ENCODE results near the gene PRRC2A.

DNA sequence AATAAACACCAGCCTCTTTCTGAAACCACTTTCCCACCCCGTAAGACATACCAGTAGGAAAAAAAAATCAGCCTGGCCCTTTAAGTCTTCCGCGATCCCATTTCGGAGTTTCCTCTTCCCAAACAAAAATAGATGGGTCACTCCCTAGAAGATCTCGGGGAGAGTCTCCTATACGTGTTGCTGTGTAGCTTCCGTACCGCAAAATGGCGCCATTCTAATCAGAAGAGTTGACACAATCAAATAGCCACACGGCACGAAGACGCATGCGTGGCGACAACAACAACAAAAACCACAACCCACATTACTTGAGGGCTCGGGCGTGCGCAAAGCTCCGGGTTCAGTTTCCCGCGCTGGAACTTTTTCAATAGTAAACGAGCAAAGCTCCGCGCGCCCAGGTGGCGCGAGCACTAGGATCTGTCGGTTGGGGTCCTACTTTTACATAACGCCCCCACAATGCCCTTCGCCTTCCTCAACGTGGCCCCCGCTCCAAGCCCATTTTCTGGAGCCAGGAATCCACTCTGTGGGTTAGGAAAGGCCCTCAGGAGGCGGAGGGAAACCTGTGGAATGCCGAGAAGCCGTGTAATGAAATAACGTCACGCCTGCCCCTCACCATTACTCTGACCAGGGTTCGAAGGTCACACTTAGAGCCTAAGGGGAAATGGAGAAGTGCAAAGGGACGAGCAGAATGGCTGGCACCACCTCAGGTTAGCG is 44.4 kb downstream of the PRRC2A start, which contains the start of gene GPANK1:
- TF ChIP-seq, protein P1, sequence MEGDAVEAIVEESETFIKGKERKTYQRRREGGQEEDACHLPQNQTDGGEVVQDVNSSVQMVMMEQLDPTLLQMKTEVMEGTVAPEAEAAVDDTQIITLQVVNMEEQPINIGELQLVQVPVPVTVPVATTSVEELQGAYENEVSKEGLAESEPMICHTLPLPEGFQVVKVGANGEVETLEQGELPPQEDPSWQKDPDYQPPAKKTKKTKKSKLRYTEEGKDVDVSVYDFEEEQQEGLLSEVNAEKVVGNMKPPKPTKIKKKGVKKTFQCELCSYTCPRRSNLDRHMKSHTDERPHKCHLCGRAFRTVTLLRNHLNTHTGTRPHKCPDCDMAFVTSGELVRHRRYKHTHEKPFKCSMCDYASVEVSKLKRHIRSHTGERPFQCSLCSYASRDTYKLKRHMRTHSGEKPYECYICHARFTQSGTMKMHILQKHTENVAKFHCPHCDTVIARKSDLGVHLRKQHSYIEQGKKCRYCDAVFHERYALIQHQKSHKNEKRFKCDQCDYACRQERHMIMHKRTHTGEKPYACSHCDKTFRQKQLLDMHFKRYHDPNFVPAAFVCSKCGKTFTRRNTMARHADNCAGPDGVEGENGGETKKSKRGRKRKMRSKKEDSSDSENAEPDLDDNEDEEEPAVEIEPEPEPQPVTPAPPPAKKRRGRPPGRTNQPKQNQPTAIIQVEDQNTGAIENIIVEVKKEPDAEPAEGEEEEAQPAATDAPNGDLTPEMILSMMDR (IDR thresholded peaks at IDR 0.05) = no peak
- peak in 3 of 4 donors; percentile 33 to 69 (median 49) for TF ChIP-seq POLR2A (IDR thresholded peaks at IDR 0.05)
